Omental fat pad (tissue), 4 donors: ENCODE measurements around the gene ATOSB. TPM values are rescaled to one million over a fixed set of nuclear protein-coding genes. Genes with fewer than 3 reads are reported as not detected.

Source experiments
- ATAC-seq: fragments of 150-250 bp; one replicate; pipeline ENCODE4 v1.9.1; 2016; ENCODE audit warnings: mild to moderate bottlenecking, moderate library complexity; ENCODE audit not compliant: low FRiP score
- DNase-seq: peaks from one replicate; pipeline ENCODE4 v3.0.0-alpha.2; 2019; ENCODE audit warnings: low spot score
- CTCF ChIP-seq, 3 donors: fragments of 450-650 bp; IDR thresholded peaks; one replicate each; pipeline ENCODE4 v1.5.1; 2016 to 2017; ENCODE audit warnings: antibody characterized with exemption in 3 of 3, mild to moderate bottlenecking in 3 of 3, moderate library complexity in 2 of 3
- total RNA-seq, 4 donors: library from RNA; depleted of rRNA; stranded (reverse); fragments of >200 nt; gene quantifications; one replicate each; pipeline ENCODE4 v1.1.0, GENCODE V29; 2016

ATOSB gene
- total RNA-seq, 4 donors from 2014 or later: 14.9 to 22.9 (median 20.5) TPM

DNA sequence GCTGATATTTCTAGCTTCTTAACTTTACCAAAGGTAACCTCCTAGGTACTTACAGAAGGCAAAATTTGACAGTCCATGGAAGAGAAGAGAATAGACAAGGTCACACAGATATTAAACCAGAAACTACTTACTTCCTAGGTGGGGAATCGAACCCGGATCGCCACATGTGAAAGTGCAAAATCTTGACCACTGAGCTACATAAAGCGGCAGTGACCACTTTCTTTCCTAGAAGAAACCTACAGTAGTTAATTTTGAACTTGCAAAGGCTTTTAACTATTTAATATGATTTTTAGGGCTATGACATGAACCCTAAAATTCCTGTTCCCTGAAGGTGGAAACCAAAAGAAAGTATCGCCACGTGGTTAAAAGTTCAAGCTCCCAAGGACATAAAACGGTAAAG lies 20.3 kb upstream of the ATOSB start:
- DNase-seq (no peak), ATAC-seq (no peak)
- TF ChIP-seq CTCF (IDR thresholded peaks at IDR 0.05): no peak

- DNase-seq (no peak), ATAC-seq (no peak)
- TF ChIP-seq CTCF (IDR thresholded peaks at IDR 0.05): no peak
Observed at GRCh38 chr9:35134920-35135319, 19.3 kb upstream of the ATOSB start.

- DNase-seq: peak; percentile 63
- peak in 2 of 3 donors; percentile 16 to 44 for TF ChIP-seq CTCF (IDR thresholded peaks at IDR 0.05)
- peak; percentile 79 for ATAC-seq
Observed at GRCh38 chr9:35116898-35117551, 1.4 kb upstream of the ATOSB start.

DNA sequence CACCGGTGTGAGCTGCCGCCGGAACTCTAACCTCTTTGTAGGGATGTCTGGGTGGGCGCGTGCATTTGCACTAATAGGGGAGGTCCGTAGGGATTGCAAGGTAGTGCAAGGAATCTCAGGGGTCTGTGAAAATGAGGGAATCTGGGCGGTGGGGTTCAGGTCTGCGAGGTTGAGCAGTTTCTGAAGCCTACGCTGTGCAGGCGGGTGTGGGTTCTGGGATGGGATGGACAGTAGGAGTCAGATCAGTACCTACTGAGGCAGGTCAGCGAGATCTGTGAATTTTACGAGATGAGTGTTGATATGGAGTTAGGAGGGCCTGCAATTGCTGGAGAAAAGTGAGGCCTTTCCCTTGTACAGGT lies 856 bp upstream of the ATOSB start:
- DNase-seq (no peak), ATAC-seq (peak; percentile 0)
- no peak for TF ChIP-seq CTCF (IDR thresholded peaks at IDR 0.05)

GRCh38 chr9:35114840-35115628 lies 628 bp downstream of the ATOSB start:
- no peak for TF ChIP-seq CTCF (IDR thresholded peaks at IDR 0.05)
- ATAC-seq (no peak), DNase-seq (peak; percentile 52)

DNA sequence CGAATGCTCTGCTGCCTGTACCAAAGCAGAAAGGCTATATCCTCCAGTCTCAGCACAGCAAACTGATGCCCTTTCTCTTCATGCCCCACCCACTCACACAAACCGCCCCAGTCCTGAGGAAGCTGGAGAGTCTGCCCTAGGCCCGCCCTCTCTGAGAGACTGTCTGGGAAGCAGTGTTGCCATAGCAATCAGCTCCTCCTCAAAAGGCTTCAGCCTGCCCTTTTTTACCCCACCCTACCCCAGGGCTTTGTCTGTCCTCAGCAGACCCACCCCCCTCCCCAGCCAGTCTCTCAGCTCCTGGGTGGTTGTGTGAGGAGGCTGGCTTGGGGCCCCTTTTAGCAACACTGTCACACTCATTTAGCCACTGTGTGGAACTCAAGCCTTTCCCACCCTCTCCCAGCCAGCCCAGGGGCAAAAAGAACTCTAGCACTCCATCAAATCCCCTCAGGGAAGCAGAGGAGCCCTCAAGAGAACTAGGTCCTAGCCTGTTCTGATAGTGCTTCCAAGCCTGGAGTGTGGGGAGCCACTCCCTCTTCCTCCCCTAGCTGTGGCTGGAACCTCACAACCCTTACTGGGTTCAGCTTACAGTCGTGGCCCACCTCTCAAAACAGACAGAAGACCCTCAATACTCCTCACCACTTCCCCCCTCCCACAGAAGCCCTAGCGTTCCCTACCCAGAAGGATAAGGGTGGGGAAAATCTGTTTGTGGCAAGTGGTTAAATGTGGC lies 1.4 kb downstream of the ATOSB start:
- peak; percentile 26 for ATAC-seq
- no peak for TF ChIP-seq CTCF (IDR thresholded peaks at IDR 0.05)

More for the DNA sequence above, 1.4 kb downstream of the ATOSB start:
- peak; percentile 39 for DNase-seq
